ENCODE data around the gene STARD9.

STARD9 gene

GRCh38 chr15:42725331-42725903 is 150.0 kb downstream of the STARD9 start:
- in situ Hi-C loops (cut with MboI; ENCODE audit: low sequenced_read_pairs) = no loop called here

- in situ Hi-C loops (cut with MboI; ENCODE audit: low sequenced_read_pairs) = no loop called here
These were observed 150.7 kb downstream of the STARD9 start for GRCh38 chr15:42726114-42726513.

GRCh38 chr15:42727750-42728381 is 152.5 kb downstream of the STARD9 start:
- in situ Hi-C loops (cut with MboI; ENCODE audit: low sequenced_read_pairs) = no loop called here

- in situ Hi-C loops (cut with MboI; ENCODE audit: low sequenced_read_pairs) = no loop called here
These were observed 153.2 kb downstream of the STARD9 start for GRCh38 chr15:42728560-42728959.

GRCh38 chr15:42728972-42729371 is 153.6 kb downstream of the STARD9 start:
- in situ Hi-C loops (cut with MboI; ENCODE audit: low sequenced_read_pairs) = no loop called here

- in situ Hi-C loops (cut with MboI; ENCODE audit: low sequenced_read_pairs) = no loop called here
These were observed 154.0 kb downstream of the STARD9 start for GRCh38 chr15:42729409-42729808.

GRCh38 chr15:42730135-42730534 is 154.7 kb downstream of the STARD9 start:
- in situ Hi-C loops (cut with MboI; ENCODE audit: low sequenced_read_pairs) = no loop called here

- in situ Hi-C loops (cut with MboI; ENCODE audit: low sequenced_read_pairs) = no loop called here
These were observed 155.1 kb downstream of the STARD9 start for GRCh38 chr15:42730536-42730935.

DNA sequence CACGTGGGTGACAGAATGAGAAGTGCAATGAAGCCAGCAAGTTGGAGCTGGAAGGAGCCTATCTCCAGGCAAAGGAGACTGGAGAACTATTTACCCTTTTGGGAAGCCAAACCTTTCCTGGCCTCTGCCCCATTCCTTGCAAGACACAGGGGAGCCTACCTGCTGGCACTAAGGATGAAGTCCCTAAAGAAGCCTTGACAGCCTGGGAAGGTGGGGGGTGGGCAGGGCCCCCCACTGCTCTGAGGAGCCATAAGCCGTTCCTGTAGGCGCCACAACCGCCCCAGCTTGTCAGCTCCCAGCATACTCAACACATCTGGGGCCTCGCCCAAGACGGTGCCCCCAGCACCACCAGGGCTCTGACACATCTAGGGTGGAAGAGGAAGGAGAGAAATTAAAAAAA is 156.1 kb downstream of the STARD9 start:
- in situ Hi-C loops (cut with MboI; ENCODE audit: low sequenced_read_pairs) = no loop called here

GRCh38 chr15:42732095-42732827 is 156.9 kb downstream of the STARD9 start:
- in situ Hi-C loops (cut with MboI; ENCODE audit: low sequenced_read_pairs) = no loop called here

- in situ Hi-C loops (cut with MboI; ENCODE audit: low sequenced_read_pairs) = no loop called here
These were observed 157.6 kb downstream of the STARD9 start for GRCh38 chr15:42733027-42733426.

DNA sequence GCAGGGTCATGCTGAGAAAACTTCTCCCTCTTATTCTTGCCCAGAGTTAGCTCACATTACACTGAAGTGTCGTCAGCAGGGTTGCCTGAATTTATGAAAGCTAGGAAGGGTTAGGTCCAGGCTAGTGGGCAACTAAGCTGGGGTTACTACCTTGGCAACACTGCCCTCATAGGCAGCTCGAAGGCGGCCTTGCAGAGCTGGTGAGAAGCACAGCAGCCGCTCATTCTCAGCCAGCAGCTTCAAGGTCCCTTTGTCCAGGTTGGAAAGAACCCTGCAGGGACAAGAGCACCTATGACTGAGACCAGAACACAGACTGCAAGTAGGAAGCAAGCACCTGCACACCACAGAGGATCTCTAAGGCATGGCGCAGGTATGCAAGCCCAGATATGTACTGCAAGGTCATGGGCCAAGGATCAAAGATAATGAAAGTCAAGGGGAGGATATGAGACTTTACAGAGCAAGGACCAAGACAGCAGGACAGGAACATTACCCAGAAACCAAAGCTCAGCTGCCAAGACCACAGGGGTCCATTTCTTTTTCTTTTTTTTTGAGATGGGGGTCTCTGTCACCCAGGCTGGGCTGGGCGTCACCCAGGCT is 158.8 kb downstream of the STARD9 start:
- in situ Hi-C loops (cut with MboI; ENCODE audit: low sequenced_read_pairs) = no loop called here

DNA sequence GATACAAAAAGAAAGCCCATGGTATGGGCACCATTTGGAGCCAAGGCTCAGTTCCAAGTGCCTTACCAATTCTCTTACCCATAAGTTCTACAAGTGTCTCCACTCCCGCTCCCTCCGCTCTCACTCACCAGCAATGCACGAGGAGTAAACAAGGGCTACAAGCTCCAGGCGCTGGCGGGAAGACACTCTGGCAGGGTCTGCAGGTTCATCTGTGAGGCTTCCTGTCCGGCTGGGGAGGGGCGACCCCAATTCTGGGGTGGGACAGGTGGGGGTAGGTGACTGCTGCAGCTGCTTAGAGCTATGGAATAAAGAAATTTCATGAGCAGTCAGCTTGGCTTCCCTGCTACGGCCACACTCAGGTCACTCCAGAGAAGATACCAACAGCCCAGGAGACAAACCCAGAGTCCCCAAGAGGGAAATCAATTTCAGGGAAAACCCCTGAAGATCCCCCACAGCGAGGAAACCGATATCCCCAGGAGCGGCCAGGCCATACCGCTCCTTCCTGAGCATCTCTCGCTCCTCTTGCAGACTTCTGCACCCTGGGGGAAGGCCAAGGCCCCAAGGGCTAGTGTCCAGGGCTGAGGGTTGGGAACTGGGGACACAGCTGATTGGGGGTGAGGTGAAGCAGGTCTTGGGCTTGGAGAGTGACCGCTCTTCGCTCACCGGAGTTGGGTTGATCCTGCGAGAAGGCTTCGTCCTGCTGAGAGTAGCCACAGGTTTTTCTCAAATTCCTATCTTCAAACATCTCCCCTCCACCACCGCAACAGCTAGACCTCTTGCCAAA is 160.2 kb downstream of the STARD9 start:
- in situ Hi-C loops (cut with MboI; ENCODE audit: low sequenced_read_pairs) = no loop called here

DNA sequence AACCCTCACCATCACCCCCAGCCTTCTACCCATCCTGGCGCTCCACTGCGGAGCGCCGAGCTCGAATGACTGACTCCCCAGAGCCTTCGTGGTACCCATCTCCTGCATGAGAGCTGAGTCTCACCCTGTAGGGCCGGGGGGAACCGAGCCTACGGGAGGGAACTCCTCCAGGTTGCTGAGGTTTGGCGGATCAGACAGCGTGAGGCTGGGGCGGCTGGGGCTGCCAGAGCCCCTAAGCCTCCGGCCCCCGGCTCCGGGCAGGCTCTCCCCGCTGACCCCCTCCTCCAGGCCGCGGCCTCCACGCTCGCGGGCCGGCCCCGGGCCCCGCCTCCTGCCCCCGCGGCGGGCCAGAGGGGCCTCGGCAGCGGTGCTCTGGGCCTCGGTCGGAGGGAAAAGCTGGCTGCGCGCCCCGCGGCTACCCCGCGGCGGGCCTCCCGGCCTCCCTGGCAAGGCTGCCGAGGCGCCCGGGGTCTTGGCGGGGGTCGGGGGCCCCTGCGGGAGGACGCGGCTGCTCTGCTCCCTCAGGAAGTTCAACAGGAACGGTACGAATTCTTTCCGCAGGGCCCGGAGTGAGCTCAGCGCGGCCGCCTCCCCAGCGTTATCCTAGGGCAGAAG is 160.9 kb downstream of the STARD9 start:
- in situ Hi-C loops (cut with MboI; ENCODE audit: low sequenced_read_pairs) = no loop called here

DNA sequence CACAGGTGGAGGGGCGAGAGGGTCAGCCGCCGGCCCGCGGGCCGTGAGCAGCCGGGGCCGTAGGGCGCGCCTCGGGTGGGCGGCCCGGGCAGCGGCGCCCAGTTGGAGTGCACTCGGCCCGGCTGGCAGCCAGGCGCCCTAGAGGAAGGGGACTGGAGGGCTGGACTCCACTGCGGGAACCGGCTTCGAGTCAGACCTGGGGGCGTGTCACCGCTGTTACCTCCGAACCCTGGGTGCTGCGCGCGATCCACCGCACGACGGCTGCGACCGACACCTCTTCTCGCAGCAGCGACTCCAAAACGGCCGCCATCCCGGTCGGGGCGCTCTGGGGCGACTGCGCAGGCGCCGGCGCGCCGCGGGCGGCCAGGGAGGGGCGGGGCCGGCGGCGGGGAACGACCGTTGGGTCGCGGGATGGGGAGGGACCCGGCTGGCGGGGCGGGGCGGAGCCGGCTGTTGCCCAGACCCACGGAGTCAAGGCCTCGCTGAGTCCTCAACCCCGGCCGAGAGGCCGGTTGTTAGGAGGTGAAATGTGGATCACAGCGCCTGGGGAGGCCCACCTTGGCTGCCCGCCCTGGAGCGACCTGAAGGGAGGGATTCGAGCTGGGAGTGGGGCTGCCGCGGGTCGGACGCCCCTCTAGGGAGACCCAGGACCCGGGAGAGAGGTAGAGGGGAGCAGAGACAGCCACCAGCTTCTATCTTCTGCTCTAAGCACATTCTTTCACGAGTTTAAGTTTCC is 161.6 kb downstream of the STARD9 start, which contains the start of gene CDAN1:
Gene CDAN1, minus strand, starts transcription at position 336 of the 736 bp plus-strand sequence. Its CDS starts 26 bp downstream, at position 310.
- in situ Hi-C loops (cut with MboI; ENCODE audit: low sequenced_read_pairs) = no loop called here

DNA sequence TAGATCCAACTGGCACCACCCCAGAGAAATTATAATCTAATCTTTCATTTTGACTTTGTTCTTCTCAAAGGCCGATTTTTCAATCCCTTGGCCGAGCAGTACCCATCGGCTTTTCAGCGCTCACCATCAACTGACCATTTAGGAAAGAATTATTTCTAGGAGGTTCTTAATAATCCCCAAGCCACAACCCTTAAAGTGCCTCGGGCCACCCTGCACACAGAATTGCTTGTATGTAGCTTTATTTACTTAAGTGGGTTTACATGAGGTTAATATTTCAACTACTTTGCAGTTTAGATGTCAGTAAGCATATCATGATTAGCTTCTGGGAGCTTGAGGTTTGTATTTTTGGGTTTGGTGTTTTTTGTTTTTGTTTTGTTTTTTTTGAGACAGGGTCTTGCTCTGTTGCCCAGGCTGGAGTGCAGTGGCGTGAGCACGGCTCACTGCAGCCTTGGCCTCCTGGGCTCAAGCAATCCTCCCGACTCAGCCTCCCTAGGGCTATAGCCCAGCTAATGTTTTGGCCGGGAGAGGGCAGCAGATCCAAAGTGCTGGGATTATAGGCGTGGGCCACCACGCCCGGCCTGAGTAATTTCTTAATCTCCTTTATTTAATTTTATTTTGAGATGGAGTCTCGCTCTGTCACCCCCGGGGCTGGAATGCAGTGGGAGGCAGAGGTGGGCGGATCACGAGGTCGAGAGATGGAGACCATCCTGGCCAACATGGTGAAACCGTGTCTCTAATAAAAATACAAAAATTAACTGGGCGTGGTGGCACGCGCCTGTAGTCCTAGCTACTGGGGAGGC is 162.3 kb downstream of the STARD9 start:
- in situ Hi-C loops (cut with MboI; ENCODE audit: low sequenced_read_pairs) = no loop called here

DNA sequence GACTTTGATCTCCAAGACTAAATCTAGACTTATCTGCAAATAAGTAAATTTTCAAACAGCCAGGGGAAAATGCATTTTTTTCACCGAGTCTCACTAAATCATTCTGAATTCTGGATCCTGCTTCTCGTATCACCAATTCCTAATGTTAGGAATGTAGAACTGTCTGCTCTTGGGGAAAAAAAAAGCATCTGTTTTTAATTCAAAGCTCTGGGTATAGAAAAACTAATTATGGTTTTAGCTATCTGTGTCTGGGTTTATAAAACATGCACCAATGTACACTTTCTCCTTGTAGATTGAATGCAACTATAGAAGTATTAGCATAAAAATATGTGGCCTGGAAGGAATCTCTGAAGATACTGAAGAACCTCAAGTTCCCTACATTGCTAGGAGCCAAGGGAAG is 166.3 kb downstream of the STARD9 start:
- in situ Hi-C loops (cut with MboI; ENCODE audit: low sequenced_read_pairs) = no loop called here

DNA sequence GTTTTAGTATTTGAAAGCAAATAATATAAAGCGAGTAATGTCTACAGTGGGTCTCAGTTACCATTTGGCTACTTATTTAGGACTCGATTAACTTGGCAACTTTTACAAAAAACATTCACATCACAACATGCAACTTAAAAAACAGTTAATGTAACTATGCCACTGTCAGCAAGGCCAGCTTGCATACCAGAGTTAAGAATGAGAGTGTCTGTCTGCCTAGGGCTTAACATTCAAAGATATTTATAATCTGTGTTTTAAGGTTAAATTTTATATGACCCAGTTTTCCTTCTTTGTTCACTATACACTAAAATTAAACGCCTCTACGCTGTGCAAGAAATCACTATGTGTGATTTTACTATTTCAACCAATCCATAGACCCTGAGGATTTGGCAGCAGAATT is 166.7 kb downstream of the STARD9 start:
- in situ Hi-C loops (cut with MboI; ENCODE audit: low sequenced_read_pairs) = no loop called here

DNA sequence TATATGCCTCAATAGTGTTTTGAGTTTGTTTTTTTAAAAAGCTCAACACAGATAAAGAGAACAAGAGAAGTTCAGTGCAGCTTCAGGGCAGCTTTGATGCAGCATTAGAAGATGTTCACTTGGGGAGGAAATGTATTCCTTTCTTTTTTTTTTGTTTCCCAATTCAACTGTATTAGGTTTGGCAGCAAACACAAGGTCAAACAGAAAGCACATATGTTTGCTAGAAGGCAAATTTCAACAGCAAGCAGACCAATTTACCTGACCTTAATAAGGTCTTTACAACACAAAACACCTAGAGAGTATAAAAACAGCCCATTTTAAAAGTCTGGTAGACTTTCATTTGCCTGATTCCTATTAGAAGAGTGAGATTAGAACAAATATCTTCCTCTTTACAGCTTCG is 168.8 kb downstream of the STARD9 start:
- in situ Hi-C loops (cut with MboI; ENCODE audit: low sequenced_read_pairs) = no loop called here
